GM23248 (cell line): ENCODE results near the gene CHST9.

Experiments
- EZH2 ChIP-seq: fragments of 200-600 bp; sonication (generic); IDR thresholded peaks from 2 replicates; pipeline ENCODE4 v1.6.1; 2018; ENCODE audit warnings: antibody characterized with exemption, mild to moderate bottlenecking; ENCODE audit not compliant: insufficient read depth, poor library complexity, severe bottlenecking
- EZH2phosphoT487 ChIP-seq: fragments of 200-600 bp; sonication (generic); IDR thresholded peaks from 2 replicates; pipeline ENCODE4 v1.6.1; 2018; ENCODE audit warnings: antibody characterized with exemption, moderate library complexity, mild to moderate bottlenecking, low read depth; ENCODE audit not compliant: insufficient read depth

DNA sequence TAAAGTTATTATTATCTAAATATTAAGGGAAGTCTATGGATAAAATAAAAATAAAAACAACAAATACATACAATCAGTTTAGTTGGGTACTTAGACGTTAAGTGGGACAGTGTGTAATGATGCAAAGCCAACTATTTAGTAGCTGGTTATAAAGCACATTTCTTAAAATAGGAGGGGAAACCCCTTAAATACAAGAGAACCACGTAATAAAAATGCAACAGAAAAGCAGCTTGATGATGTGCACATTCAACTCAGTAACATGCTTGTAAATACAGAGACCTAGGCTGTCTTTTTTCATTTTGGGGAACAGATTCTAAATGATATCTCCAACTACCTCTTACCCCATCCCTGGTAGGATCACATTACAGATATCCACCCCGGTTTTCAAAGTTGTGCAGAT, 185.3 kb downstream of the CHST9 start:
- TF ChIP-seq EZH2 = no peak
- no peak for TF ChIP-seq EZH2phosphoT487
